ENCODE results near the gene ARL4D. TPM values are rescaled to one million over a fixed set of nuclear protein-coding genes. Genes with fewer than 3 reads are reported as not detected.

The ARL4D gene
- total RNA-seq, 4 donors from 2014 or later = 17.5 to 31.1 (median 21.9) TPM

GRCh38 chr17:43437756-43438155 is 39.0 kb downstream of the ARL4D start:
- intact Hi-C loops (cut with DNase I) = no loop called here
- peaks cover 0 to 7% (median 0%) of the 10 kb centered on the region in 4 donors for H3K4me1 ChIP-seq
- 92% methylated on average over 1 of the region's 1 CpG for WGBS
- no peaks in the 10 kb centered on the region for H3K27me3 ChIP-seq
- H3K27ac ChIP-seq (replicated peaks in 1 of 4) = no peak overlapping the region
- H3K9me3 ChIP-seq = no peaks in the 10 kb centered on the region
- no peaks in the 10 kb centered on the region for H3K36me3 ChIP-seq
- no peak for DNase-seq (ENCODE audit: extremely low spot score)
- no peak overlapping the region for H3K4me3 ChIP-seq
- no peak for TF ChIP-seq POLR2A (IDR thresholded peaks at IDR 0.05; ENCODE audit: low read depth)
- no peak for TF ChIP-seq CTCF (IDR thresholded peaks at IDR 0.05)
- TF ChIP-seq EP300 (IDR thresholded peaks at IDR 0.05) = no peak
- no peak for TF ChIP-seq POLR2AphosphoS5 (IDR thresholded peaks at IDR 0.05)

- intact Hi-C loops (cut with DNase I) = no loop called here
- Histone ChIP-seq H3K4me1 (peaks cover 0 to 3% (median 0%) of the 10 kb centered on the region in 4 donors), H3K27me3 (no peaks in the 10 kb centered on the region), H3K36me3 (no peaks in the 10 kb centered on the region), H3K27ac (replicated peaks in 1 of 4) (no peak overlapping the region), H3K4me3 (no peak overlapping the region), H3K9me3 (no peaks in the 10 kb centered on the region)
- no peak for DNase-seq (ENCODE audit: extremely low spot score)
- WGBS = 78% methylated on average over 5 of the region's 5 CpGs
- TF ChIP-seq CTCF (IDR thresholded peaks at IDR 0.05) = no peak
- TF ChIP-seq POLR2A (IDR thresholded peaks at IDR 0.05; ENCODE audit: low read depth) = no peak
- no peak for TF ChIP-seq EP300 (IDR thresholded peaks at IDR 0.05)
- TF ChIP-seq POLR2AphosphoS5 (IDR thresholded peaks at IDR 0.05) = no peak
Measured at GRCh38 chr17:43438626-43439025, 39.8 kb downstream of the ARL4D start.

GRCh38 chr17:43439041-43439440 is 40.2 kb downstream of the ARL4D start:
- DNase-seq (ENCODE audit: extremely low spot score) = no peak
- no peak overlapping the region for H3K27ac ChIP-seq (replicated peaks in 1 of 4)
- H3K36me3 ChIP-seq = no peaks in the 10 kb centered on the region
- no peak overlapping the region for H3K4me3 ChIP-seq
- peaks cover 0 to 3% (median 0%) of the 10 kb centered on the region in 4 donors for H3K4me1 ChIP-seq
- TF ChIP-seq POLR2AphosphoS5 (IDR thresholded peaks at IDR 0.05) (no peak), POLR2A (IDR thresholded peaks at IDR 0.05; ENCODE audit: low read depth) (no peak), CTCF (IDR thresholded peaks at IDR 0.05) (no peak), EP300 (IDR thresholded peaks at IDR 0.05) (no peak)
- H3K9me3 ChIP-seq = no peaks in the 10 kb centered on the region
- no peaks in the 10 kb centered on the region for H3K27me3 ChIP-seq
- intact Hi-C loops (cut with DNase I) = no loop called here
- WGBS = 74% methylated on average over 1 of the region's 1 CpG

- Histone ChIP-seq H3K27ac (replicated peaks in 1 of 4) (no peak overlapping the region), H3K9me3 (no peaks in the 10 kb centered on the region), H3K4me1 (no peaks in the 10 kb centered on the region), H3K4me3 (no peak overlapping the region), H3K27me3 (no peaks in the 10 kb centered on the region), H3K36me3 (no peaks in the 10 kb centered on the region)
- TF ChIP-seq POLR2AphosphoS5 (IDR thresholded peaks at IDR 0.05) (no peak), CTCF (IDR thresholded peaks at IDR 0.05) (no peak), POLR2A (IDR thresholded peaks at IDR 0.05; ENCODE audit: low read depth) (no peak), EP300 (IDR thresholded peaks at IDR 0.05) (no peak)
- no peak for DNase-seq (ENCODE audit: extremely low spot score)
- 62% methylated on average over 2 of the region's 2 CpGs for WGBS
- intact Hi-C loops (cut with DNase I) = no loop called here
Measured at GRCh38 chr17:43442711-43443110, 43.9 kb downstream of the ARL4D start.

GRCh38 chr17:43443381-43443780 is 44.6 kb downstream of the ARL4D start:
- no peaks in the 10 kb centered on the region for H3K27me3 ChIP-seq
- H3K9me3 ChIP-seq = no peaks in the 10 kb centered on the region
- H3K27ac ChIP-seq (replicated peaks in 1 of 4) = no peak overlapping the region
- H3K4me1 ChIP-seq = no peaks in the 10 kb centered on the region
- no peak overlapping the region for H3K4me3 ChIP-seq
- intact Hi-C loops (cut with DNase I) = no loop called here
- TF ChIP-seq EP300 (IDR thresholded peaks at IDR 0.05) (no peak), POLR2A (IDR thresholded peaks at IDR 0.05; ENCODE audit: low read depth) (no peak), POLR2AphosphoS5 (IDR thresholded peaks at IDR 0.05) (no peak), CTCF (IDR thresholded peaks at IDR 0.05) (no peak)
- no peaks in the 10 kb centered on the region for H3K36me3 ChIP-seq
- DNase-seq (ENCODE audit: extremely low spot score) = no peak
- WGBS = 91% methylated on average over 3 of the region's 3 CpGs
